NCI-H1930 (cell line): ENCODE measurements around the gene SETX.
A peak's percentile ranks its signal among the peaks of the same experiment; 100 is the strongest.
"Not testable (repeated sequence)": the region's sequence is repeated elsewhere in the genome, so short reads cannot be mapped to it uniquely, and the experiment has no call there.

ENCODE experiments used
- DNase-seq, 2 experiments: peaks; one replicate each; lab custom pipeline; 2025; lab: John Stamatoyannopoulos, UW

SETX gene, protein sequence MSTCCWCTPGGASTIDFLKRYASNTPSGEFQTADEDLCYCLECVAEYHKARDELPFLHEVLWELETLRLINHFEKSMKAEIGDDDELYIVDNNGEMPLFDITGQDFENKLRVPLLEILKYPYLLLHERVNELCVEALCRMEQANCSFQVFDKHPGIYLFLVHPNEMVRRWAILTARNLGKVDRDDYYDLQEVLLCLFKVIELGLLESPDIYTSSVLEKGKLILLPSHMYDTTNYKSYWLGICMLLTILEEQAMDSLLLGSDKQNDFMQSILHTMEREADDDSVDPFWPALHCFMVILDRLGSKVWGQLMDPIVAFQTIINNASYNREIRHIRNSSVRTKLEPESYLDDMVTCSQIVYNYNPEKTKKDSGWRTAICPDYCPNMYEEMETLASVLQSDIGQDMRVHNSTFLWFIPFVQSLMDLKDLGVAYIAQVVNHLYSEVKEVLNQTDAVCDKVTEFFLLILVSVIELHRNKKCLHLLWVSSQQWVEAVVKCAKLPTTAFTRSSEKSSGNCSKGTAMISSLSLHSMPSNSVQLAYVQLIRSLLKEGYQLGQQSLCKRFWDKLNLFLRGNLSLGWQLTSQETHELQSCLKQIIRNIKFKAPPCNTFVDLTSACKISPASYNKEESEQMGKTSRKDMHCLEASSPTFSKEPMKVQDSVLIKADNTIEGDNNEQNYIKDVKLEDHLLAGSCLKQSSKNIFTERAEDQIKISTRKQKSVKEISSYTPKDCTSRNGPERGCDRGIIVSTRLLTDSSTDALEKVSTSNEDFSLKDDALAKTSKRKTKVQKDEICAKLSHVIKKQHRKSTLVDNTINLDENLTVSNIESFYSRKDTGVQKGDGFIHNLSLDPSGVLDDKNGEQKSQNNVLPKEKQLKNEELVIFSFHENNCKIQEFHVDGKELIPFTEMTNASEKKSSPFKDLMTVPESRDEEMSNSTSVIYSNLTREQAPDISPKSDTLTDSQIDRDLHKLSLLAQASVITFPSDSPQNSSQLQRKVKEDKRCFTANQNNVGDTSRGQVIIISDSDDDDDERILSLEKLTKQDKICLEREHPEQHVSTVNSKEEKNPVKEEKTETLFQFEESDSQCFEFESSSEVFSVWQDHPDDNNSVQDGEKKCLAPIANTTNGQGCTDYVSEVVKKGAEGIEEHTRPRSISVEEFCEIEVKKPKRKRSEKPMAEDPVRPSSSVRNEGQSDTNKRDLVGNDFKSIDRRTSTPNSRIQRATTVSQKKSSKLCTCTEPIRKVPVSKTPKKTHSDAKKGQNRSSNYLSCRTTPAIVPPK (N-terminal part only)

DNA sequence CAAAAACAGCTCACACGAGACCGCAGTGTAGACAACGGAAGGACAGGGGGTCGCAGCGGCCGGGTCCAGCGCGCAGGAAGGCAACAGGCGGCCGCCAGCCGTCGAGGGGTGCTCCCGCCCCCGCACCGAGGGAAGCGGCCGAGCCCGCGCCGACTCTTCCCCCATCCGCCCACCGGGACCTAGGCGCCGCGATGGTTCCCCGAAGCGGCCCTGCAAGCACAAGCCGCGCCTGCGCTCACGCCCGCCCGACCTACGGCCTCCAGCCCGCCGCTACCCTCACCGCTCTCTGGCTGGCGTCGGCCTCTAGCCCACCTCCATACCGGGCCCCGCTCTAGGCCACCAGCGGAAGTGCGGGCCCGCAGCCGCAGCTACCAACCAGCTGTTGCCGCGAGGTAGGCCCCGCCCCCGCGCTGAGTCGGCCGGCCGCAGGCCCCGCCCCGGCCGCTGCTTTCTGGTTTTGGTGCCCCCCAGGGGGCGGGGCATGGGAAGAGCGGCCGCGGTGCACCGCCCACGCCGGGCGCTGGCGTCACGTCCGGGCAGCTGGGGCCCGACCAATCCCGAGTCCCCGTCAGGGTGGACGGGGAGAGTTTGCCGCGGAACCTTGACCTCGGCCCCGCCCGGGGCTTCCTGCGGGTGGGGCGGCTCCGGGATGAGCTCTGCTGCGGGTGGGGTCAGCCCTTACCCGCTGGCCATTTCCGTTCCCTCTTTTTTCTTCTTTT is at the start of gene SETX:
Gene SETX (minus strand): TSS at position 350 of the 719 bp plus-strand sequence. CDS start 5,558 bp downstream, outside the sequence.
- peak; percentile 96 to 98 for DNase-seq

DNA sequence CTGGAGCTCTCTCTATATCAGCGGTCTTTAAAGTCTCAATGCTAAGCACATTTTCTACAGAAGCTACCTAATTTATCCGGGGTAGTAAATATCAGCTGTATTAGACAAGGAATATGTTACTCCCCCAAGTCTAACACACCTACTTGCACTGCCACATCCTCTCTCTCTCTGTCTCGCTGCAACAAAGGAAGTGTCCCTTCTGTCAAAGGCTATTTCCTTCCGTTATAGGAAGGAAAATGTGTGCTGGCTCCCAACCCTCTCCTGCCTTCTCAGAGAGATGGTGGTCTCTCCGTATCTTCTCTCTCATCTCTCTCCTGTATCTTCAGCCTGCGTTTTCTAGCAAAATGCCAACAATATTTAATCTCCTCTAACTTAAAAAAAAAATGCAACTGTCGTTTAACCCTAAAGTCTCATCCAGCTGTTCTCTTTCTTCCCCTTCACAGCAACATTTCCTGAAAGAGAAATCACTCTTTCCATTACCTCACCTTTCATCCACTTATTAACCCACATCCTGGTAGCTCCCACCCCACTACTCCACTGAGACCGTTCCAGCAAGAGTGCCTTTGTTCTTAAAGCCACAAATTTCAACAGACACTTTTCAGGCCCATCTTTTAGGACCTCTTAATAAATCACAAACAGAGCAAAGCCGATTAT is 49.6 kb upstream of the SETX start:
- no peak for DNase-seq

DNA sequence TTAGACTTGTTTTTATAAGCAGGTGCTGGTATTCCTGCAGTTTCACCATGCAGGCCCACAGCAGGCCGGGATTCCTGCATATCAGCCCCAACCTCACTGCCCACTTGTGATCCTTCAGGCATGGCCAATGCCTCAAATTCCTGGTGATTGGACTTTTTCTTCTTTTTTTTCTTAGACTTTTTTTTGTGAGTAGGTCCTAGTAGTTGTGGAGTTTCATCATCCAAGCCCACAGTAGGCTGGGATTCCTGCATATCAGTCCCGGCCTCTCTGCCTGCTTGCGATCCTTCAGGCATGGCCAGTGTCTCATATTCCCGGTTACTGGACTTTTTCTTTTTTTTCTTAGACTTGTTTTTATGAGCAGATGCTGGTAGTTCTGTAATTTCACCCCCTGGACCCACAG is 47.0 kb upstream of the SETX start:
- DNase-seq, result no peak

DNA sequence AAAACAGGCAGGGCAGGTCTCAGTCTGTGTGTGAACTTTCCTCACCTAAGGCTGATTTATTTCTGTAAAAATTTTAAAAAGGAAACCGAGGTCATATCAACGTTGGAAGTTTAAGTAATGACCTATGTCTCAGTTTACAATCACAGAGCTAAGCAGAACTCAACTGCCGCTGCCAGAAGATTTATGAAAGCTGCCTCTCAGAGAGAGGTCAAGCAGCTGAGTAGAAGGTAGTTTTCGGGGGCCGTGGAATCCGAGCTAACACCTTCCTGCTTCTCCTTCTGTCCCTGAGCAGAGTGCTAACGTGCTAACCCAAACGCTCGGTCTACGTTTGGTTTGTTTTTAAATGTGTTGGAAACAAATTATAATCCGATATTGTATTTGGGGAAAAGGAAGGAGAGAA is 40.8 kb upstream of the SETX start:
- no peak for DNase-seq

DNA sequence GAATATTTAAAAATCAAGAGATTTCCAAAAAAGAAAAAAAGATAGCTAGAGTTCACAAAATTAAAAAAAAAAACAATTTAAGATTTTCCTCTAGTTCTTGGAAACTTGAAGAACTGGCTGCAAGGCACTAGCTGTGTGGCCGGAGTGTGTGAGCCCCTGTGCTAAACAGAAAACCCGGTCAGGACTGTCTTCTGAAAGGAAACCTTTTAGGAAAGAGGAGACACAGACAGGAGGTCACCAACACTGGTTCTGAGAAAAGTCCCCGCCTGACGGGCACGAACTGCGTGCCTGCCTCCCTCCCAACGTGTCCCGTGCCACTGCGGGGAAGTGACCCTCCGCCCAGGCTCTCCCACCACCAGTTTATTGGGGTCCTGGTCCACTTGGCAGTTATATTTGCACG is 36.7 kb upstream of the SETX start:
- DNase-seq, result no peak

DNA sequence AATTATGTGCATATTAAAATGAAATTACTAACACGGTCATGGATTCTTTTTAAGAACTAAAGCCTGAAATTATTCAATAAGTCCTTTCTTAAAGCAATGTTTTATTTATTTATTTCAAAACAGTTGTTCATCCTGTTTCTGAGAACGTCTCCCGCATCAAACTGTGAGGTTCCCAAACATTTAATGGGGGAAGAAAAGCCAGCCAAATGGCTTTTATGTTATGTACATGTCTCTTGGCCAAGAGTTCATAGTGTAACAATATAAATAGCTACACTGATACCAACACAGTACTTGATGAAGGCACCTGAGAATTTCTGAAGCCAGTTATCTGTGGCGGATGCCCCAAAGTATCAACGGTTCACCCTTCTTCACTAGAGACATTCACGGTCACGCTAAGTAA is 36.2 kb upstream of the SETX start:
- no peak for DNase-seq

DNA sequence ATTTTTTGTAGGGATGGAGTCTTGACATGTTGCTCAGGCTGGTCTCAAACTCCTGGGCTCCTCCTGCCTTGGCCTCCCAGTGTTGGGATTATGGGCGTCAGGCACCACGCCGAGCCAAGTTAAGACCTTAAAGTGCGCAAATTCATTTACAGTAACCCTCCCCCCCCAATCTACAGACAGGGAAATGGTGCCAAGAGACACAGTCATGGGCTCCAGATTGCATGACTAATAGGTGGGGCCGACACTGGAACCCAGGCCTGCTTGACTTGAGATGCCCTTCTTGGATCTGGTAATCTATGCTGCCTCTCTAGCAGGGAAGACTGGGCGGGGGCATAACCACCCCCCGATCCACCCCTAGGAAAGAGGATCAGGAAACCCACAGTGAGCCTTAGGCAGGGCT is 32.3 kb upstream of the SETX start:
- DNase-seq, result no peak

DNA sequence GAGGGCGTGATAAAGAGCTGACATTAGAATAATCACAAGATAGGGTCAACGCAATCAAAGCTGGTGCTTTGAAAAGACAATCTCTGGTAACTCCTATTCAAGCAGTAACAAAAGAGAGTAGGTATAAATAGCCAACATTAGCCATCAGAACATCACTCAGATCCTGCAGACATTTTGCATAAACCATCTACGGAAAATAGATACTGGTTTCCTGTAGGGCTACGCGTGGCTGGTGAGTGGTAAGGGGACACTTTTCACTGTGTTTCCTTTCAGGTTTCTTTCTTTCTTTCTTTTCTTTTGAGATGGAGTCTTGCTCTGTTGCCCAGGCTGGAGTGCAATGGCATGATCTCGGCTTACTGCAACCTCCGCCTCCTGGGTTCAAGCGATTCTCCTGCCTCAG is 29.6 kb upstream of the SETX start:
- no peak for DNase-seq

DNA sequence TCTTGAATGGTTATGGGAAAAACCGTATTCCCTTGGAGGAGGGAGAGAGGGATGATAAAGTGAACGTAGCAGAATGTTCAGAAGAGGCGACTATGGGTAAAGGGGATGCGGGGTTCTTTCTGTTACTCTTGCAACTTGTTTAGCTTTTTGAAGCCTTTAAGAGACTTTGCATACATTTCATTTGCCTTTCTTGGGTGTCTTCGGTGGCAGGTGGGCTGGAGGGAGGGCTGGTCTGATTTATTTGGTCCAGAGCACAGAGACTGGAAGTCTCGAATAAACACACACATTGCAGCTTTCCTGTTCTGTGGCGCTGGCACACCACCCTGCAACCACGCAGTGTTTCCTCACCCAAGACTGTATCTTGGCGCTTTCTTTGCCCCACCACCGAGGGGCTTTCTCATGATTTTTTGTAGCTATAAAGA is 28.7 kb upstream of the SETX start:
- no peak for DNase-seq

DNA sequence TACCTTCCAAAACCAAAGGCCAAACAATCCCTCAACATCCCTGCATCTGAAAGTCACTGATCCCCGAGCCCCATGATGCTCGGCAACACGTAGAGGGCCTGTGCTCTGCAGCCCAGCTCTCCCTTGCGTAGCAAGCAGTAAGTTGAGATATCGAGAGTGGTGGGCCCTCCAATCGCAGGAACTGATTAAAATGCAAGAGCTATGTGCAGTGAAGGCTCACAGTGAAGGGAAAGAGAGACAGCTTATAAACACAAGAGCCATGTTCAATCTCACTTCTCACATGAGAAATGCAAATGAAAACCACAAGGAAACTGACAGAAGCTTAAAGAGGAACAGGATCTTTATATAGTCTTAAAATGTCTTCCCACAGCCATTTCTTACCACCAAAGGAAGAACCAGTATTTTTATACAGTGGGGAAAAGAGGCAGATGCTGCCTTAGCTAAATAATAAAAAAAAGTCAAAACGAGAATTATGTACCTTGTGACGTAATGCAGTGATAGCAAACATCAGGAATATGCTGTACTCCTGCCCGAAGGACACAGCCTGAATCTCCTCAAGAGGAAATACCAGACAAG is 27.3 kb upstream of the SETX start:
- no peak for DNase-seq

DNA sequence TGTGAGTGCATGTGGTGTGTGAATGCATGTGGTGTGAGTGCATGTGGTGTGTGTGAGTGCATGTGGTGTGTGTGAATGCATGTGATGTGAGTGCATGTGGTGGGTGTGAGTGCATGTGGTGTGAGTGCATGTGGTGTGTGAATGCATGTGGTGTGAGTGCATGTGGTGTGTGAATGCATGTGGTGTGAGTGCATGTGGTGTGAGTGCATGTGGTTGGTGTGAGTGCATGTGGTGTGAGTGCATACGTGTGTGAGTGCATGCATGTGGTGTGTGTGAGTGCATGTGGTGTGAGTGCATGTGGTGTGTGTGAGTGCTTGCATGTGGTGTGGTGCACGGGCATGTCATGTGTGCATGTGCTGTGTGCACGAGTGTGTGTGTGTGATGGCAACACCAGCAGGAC is 23.6 kb upstream of the SETX start:
- DNase-seq, result not testable (repeated sequence)

DNA sequence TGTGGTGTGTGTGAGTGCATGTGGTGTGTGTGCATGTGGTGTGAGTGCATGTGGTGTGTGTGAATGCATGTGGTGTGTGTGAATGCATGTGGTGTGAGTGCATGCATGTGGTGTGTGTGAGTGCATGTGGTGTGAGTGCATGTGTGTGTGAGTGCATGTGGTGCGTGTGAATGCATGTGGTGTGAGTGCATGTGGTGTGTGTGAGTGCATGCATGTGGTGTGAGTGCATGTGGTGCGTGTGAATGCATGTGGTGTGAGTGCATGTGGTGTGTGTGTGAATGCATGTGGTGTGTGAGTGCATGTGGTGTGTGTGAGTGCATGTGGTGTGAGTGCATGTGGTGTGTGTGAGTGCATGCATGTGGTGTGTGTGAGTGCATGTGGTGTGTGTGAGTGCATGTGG is 23.0 kb upstream of the SETX start:
- DNase-seq, result not testable (repeated sequence)

DNA sequence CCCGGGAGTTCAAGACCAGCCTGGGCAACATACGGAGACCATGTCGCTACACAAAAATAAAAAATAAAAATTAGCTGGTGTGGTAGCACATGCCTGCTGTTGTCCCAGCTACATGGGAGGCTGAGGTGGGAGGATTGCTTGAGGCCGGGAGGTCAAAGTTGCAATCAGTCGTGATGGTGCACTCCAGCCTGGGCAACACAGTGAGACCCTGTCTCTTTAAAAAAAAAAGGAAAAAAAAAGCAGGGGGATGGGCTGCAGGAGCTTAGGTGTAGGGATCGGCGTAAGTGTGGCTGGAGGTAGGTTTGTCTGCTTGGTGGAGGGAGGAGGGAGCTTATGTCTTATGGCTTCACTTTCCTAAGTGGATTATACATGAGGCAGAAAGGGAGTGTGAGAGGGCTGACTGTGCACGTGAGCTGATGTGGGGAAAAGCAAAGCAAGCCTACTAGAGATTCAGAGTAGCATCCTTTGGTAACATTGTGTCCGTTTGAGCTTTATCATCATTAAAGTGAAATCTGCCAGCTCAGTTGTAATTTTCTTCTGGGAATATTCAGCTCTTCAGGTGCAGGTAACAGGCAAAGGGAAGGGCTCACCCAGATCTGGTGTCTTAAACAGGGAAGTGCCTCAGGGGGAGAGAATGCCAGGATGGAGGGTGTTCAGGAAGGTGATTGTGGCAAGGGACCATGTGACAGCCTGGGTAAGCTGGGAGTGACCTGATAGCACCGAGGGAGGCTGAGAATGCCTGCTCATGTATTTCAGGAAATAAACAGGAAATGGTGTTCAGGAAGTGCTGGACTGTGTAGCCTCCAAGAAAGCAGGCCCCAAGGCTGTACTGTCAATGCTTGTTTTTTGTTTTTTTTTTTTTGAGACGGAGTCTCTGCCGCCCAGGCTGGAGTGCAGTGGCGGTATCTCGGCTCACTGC is 17.6 kb upstream of the SETX start:
- no peak for DNase-seq

DNA sequence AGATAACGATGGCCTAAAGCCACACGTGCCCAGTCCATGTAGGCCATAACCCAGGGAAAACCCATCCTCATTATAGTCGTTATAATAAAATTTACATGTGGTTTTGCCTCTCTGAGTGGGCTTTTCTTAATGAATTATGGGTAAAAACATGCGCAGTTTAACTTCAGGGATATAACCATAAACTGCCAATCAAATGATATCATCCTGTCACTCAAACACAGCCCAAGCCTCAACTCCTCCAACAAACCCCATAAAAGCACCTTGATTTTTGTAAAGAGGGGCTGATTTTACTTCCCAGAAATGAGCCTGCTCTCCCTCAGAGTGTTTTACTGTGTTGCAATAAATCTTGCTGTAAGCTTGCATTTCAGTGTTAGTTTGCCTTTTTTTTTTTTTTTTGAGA is 15.8 kb upstream of the SETX start:
- DNase-seq, result no peak

DNA sequence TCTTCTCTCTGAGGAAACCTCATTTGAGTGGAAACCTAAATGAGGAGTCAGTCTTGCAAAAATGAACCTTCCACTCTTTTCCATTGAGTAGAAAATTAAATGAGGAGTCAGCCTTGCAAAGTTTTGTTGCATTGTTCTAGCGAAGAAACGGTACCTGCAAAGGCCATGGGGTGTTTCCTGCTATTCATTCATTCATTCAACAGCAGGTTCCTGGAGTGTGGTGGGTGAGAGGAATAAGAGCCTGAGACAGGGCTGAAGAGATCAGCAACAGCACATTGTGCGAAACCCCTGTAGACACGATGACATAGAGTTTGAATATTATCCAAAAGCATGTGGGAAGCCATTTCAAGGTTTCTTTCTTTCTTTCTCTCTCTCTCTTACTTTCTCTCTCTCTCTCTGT is 14.6 kb upstream of the SETX start:
- no peak for DNase-seq

DNA sequence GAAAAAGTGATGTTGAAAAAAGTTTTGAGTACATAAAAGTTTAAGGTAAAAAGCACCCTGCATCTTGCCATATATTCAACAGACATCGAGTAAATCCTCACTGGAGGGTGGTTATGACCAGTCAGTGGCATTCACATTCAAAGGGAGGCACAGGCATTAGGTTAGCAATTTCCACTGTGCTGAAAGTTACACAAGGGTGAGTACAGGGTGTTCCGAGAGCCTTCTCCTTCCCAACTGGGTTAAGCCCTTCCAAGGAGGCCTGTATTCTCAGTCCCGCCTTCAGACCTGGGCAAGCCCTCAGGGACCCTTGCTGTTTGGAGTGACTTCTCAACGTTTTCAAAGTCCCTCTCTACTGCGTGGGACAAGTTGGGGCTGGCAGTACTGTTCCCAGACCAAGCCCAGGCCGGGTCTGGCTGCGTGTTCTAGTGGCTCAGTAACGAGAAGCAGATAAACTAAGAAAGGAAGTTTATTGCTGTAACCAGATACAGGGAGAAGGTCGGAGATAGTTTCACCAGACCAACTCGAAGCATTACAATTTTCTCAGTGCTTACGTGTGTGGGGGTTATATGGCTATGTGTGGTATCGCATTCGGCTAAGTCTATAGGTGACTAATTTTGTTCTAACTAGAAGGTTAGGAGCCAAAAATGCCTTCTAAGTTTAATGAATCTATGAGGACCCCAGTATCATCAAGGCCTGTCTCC is 13.0 kb upstream of the SETX start:
- no peak for DNase-seq

DNA sequence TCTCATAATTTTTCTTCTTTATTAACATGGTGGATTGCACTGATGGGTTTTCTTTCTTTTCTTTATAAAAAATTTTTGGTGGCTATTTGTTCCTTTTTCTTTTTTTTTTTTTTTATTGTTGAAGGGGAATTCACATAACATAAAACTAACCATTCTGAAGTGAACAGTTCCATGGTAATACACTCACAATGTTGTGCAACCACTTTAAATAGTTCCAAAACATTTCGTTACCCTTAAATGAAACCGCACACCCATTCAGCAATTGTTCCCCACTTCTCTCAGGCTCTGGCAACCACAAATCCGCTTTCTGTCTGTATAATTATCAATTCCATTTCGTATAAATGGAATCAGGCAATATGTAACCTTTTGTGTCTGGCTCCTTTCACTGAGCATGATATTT is 11.7 kb upstream of the SETX start:
- DNase-seq, result no peak

DNA sequence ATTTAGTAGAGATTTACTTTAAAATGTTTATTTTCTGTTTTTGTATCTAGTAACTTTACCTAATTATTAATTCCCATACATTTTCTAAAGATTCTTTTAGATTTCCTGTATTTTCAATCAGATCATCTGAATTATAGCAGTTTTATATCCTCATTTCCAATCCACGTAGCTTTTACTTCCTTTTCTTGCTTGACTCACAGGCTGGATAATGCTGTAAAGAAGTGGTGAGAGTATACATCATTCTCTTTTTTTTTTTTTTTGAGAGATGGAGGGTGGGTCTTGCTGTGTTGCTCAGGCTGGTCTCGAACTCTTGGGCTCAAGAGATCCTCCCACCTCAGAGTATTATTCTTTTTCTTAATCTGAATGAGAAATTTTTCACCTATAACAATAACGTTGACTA is 11.2 kb upstream of the SETX start:
- DNase-seq, result no peak

DNA sequence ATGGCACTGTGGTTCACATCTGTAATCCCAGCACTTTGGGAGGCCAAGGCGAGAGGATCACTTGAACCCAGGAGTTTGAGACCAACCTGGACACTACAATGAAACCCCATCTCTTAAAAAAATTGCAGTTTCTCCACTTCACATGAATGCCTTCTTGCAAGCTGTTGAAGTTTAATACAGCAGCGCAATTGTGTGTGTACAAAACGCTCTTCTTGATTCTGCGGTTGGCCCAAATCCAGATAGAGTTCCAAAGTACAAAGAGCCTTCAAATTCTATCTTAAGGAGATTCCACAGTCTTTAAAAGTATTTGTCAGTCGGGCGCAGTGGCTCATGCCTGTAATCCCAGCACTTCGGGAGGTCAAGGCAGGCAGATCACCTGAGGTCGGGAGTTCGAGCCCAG is 9.3 kb upstream of the SETX start:
- DNase-seq, result no peak
